ENCODE data around the gene SERPINA5. TPM values are rescaled to one million over a fixed set of nuclear protein-coding genes. Genes with fewer than 3 reads are reported as not detected.

Gene SERPINA5
- total RNA-seq, 6 experiments from 2014 or later: 24.7 to 317 (median 167) TPM

GRCh38 chr14:94558842-94559241, 22.4 kb upstream of the SERPINA5 start:
- intact Hi-C loops (cut with DNase I): no loop called here
- H3K36me3 ChIP-seq: peaks cover 0 to 3% (median 0%) of the 10 kb centered on the region in 4 donors
- H3K27me3 ChIP-seq: no peaks in the 10 kb centered on the region
- 86% methylated on average over 1 of the region's 2 CpGs for WGBS (ENCODE audit: insufficient coverage, low coverage, low lambda C conversion rate, missing lambda C conversion rate)
- H3K27ac ChIP-seq: peak overlapping the region in 2 of 3 donors; percentile 58 to 74
- H3K4me3 ChIP-seq: no peak overlapping the region
- ATAC-seq: no peak
- H3K9me3 ChIP-seq: peaks cover 0 to 6% (median 0%) of the 10 kb centered on the region in 4 donors
- no peak for TF ChIP-seq POLR2A (IDR thresholded peaks at IDR 0.05)
- peak in 1 of 3 donors; percentile 19 for DNase-seq
- H3K4me1 ChIP-seq: peaks cover 0 to 41% (median 16%) of the 10 kb centered on the region in 4 donors

GRCh38 chr14:94559638-94560290, 21.5 kb upstream of the SERPINA5 start:
- no peaks in the 10 kb centered on the region for H3K27me3 ChIP-seq
- ATAC-seq: peak; percentile 82 to 89 (median 86)
- no peak for TF ChIP-seq POLR2A (IDR thresholded peaks at IDR 0.05)
- no peak for TF ChIP-seq CTCF (IDR thresholded peaks at IDR 0.05)
- H3K4me1 ChIP-seq: peaks cover 0 to 51% (median 16%) of the 10 kb centered on the region in 4 donors
- intact Hi-C loops (cut with DNase I): no loop called here
- peak overlapping the region; percentile 33 to 81 (median 74) for H3K27ac ChIP-seq
- WGBS (ENCODE audit: insufficient coverage, low coverage, low lambda C conversion rate, missing lambda C conversion rate): 45% methylated on average over 7 of the region's 9 CpGs
- peaks cover 0 to 3% (median 0%) of the 10 kb centered on the region in 4 donors for H3K36me3 ChIP-seq
- peaks cover 0 to 2% (median 0%) of the 10 kb centered on the region in 4 donors for H3K9me3 ChIP-seq
- DNase-seq: peak; percentile 84 to 96 (median 94)
- peak overlapping the region in 1 of 3 donors; percentile 4 for H3K4me3 ChIP-seq

- Histone ChIP-seq H3K27me3 (no peaks in the 10 kb centered on the region), H3K27ac (peak overlapping the region; percentile 33 to 81 (median 74)), H3K4me1 (peaks cover 0 to 56% (median 16%) of the 10 kb centered on the region in 4 donors), H3K4me3 (peak overlapping the region in 2 of 3 donors; percentile 58 to 62), H3K9me3 (no peaks in the 10 kb centered on the region), H3K36me3 (peaks cover 0 to 3% (median 0%) of the 10 kb centered on the region in 4 donors)
- peak in 3 of 4 donors; percentile 42 to 59 (median 58) for ATAC-seq
- 22% methylated on average over 3 of the region's 3 CpGs for WGBS (ENCODE audit: insufficient coverage, low coverage, low lambda C conversion rate, missing lambda C conversion rate)
- DNase-seq: peak in 1 of 3 donors; percentile 77
- TF ChIP-seq CTCF (IDR thresholded peaks at IDR 0.05) (no peak), POLR2A (IDR thresholded peaks at IDR 0.05) (no peak)
- intact Hi-C loops (cut with DNase I): no loop called here
Observed at GRCh38 chr14:94560291-94560665, 20.9 kb upstream of the SERPINA5 start.

- Histone ChIP-seq H3K27me3 (no peaks in the 10 kb centered on the region), H3K36me3 (peaks cover 0 to 3% (median 0%) of the 10 kb centered on the region in 4 donors), H3K4me1 (peaks cover 0 to 59% (median 16%) of the 10 kb centered on the region in 4 donors), H3K27ac (peak within 1 kb of the TSS; percentile 63 to 81 (median 74)), H3K9me3 (no peaks in the 10 kb centered on the region), H3K4me3 (peak within 1 kb of the TSS; percentile 22 to 62 (median 58))
- ATAC-seq (peak; percentile 68 to 77 (median 70)), DNase-seq (peak in 1 of 3 donors; percentile 78)
- intact Hi-C loops (cut with DNase I): no loop called here
- 23% methylated on average over 2 of the region's 11 CpGs for WGBS (ENCODE audit: insufficient coverage, low coverage, low lambda C conversion rate, missing lambda C conversion rate)
- TF ChIP-seq POLR2A (IDR thresholded peaks at IDR 0.05) (peak; percentile 17), CTCF (IDR thresholded peaks at IDR 0.05) (no peak)
Observed at GRCh38 chr14:94560751-94561655, 20.2 kb upstream of the SERPINA5 start, which contains the start of gene SERPINA4. TSS of gene SERPINA4 (plus strand) at chr14:94561442. CDS start at chr14:94563483, 2,041 bp downstream.

Data from right lobe of liver (tissue), 6 donors.